ENCODE data around the gene RBM20. TPM values are rescaled to one million over a fixed set of nuclear protein-coding genes. Genes with fewer than 3 reads are reported as not detected.

Gene RBM20
- total and polyA plus RNA-seq, 2 of the 13 experiments (the other 11 are each of a cell fraction or from before 2014, with no cell fraction given), result 0.02 to 0.22 TPM

GRCh38 chr10:110852947-110853346 lies 208.8 kb downstream of the RBM20 start:
- H3K9me3 ChIP-seq (ENCODE audit: low read length), result no peaks in the 10 kb centered on the region
- H3K4me2 ChIP-seq (ENCODE audit: low read depth, low read length), result no peak overlapping the region
- ATAC-seq (no peak), DNase-seq (ENCODE audit: low spot score) (no peak), FAIRE-seq (no peak)
- H2AFZ ChIP-seq (ENCODE audit: low read length), result no peak overlapping the region
- H3K79me2 ChIP-seq (ENCODE audit: insufficient read depth, low read length), result no peaks in the 10 kb centered on the region
- peaks cover 42% of the 10 kb centered on the region for H3K4me1 ChIP-seq (ENCODE audit: insufficient read depth, low read length)
- H3K4me3 ChIP-seq (replicated peaks in 1 of 3; ENCODE audit: insufficient read depth in 1 of 3, low read depth in 2 of 3, low read length in 3 of 3), result no peak overlapping the region
- in situ Hi-C loops (cut with HindIII; ENCODE audit: extremely low pct_ligation_motif_present, low pct_unique_long_range_greater_than_20kb) (no loop called here), intact Hi-C loops (cut with micrococcal nuclease; ENCODE audit: unreplicated experiment) (no loop called here)
- BruUV-seq (replicated peaks), result no TSS peak
- ChIA-PET POLR2A (interaction anchor here (1.2 to 1.6 kb wide), 3 partner anchors 14 to 20 kb away, joined by 3 to 4 read pairs (median 4); partner anchors contain the start of gene PDCD4), CTCF (ENCODE audit: low intra/inter-chr PET ratio, low total read pairs) (no interaction called here)
- TF ChIP-seq MTERF4 (CRISPR knock-in tag; IDR thresholded peaks at IDR 0.05) (no peak), KDM5A (IDR thresholded peaks at IDR 0.05; ENCODE audit: borderline replicate concordance, low read length) (no peak), HOMEZ (CRISPR knock-in tag; IDR thresholded peaks at IDR 0.05; ENCODE audit: low read depth) (no peak), TBL1XR1 (IDR thresholded peaks at IDR 0.05; ENCODE audit: borderline replicate concordance, low read length, partially characterized antibody) (no peak), ZNF772 (CRISPR knock-in tag; IDR thresholded peaks at IDR 0.05) (no peak), ATF7-NPFF (CRISPR knock-in tag; IDR thresholded peaks at IDR 0.05; ENCODE audit: low read depth) (no peak), YEATS4 (CRISPR knock-in tag; IDR thresholded peaks at IDR 0.05; ENCODE audit: borderline replicate concordance) (no peak)
- no peaks in the 10 kb centered on the region for H4K20me1 ChIP-seq (ENCODE audit: insufficient read depth, low read length)
- H3K27me3 ChIP-seq (ENCODE audit: control insufficient read depth in 1 of 2, insufficient read depth in 2 of 2, low read length in 2 of 2), result no peaks in the 10 kb centered on the region; a peak in 1 of 5 replicates
- H3K27ac ChIP-seq (ENCODE audit: extremely low read length, insufficient read depth, low read length), result no peak overlapping the region
- WGBS (ENCODE audit: low lambda C conversion rate), result 48% methylated on average over 4 of the region's 4 CpGs
- no peak overlapping the region for H3K9ac ChIP-seq (ENCODE audit: insufficient read depth, low read depth, low read length)
- H3K36me3 ChIP-seq (replicated peaks in 1 of 2; ENCODE audit: control insufficient read depth in 1 of 2, insufficient read depth in 2 of 2, low read length in 2 of 2), result no peaks in the 10 kb centered on the region
